Spleen (tissue), 7 donors: ENCODE measurements around the gene NFATC2IP.

Experiments
- CTCF ChIP-seq, 11 experiments: fragments of 200-600 bp in 7 of 11; fragments of 450-650 bp in 4 of 11; sonication (generic) in 4 of 11; IDR thresholded peaks in 8 of 11; conservative IDR thresholded peaks in 3 of 11; 1 replicate in 7 of 11; 2 replicates in 4 of 11; pipeline versions ENCODE4 v1.4.0 to v1.8.0; 2016 to 2021; ENCODE audit warnings: antibody characterized with exemption in 11 of 11, inconsistent platforms in 4 of 11, mild to moderate bottlenecking in 1 of 11
- POLR2A ChIP-seq, 3 donors: fragments of 450-650 bp; IDR thresholded peaks; one replicate each; pipeline ENCODE4 v1.5.1; 2017; ENCODE audit warnings: antibody characterized with exemption in 3 of 3, mild to moderate bottlenecking in 1 of 3
- POLR2AphosphoS5 ChIP-seq, 3 donors: sonication (generic); formaldehyde crosslinking; IDR thresholded peaks; one replicate each; pipeline ENCODE4 v1.5.1; 2017; ENCODE audit warnings: antibody characterized with exemption in 3 of 3
- donor health status: DM: no; HTN: no; CAD: no; lungs with moderate emphysema.
- donor health status: DM: no; HTN: no; CAD: no.
- donor health status: DM: no; HTN: no; CAD: no.

GRCh38 chr16:28933171-28933570, 17.6 kb upstream of the NFATC2IP start:
- TF ChIP-seq CTCF (IDR thresholded peaks at IDR 0.05 in 8 of 11, conservative IDR thresholded peaks at IDR 0.05 in 3 of 11) (no peak), POLR2A (IDR thresholded peaks at IDR 0.05) (no peak), POLR2AphosphoS5 (IDR thresholded peaks at IDR 0.05) (no peak)
